RWPE1 (cell line): ENCODE results near the gene NUFIP1.
"Not testable (repeated sequence)": the region's sequence is repeated elsewhere in the genome, so short reads cannot be mapped to it uniquely, and the experiment has no call there.

Experiments used
- CTCF ChIA-PET: fragments of 350-600 bp; sonication (Branson Sonifier 250); formaldehyde crosslinking; extraction: SDS; loops from one replicate; lab custom pipeline; 2021; lab: Yijun Ruan, JAX
- POLR2A ChIA-PET: fragments of 400-600 bp; formaldehyde crosslinking; extraction: SDS; loops from one replicate; lab custom pipeline; 2020; ENCODE audit warnings: antibody characterized with exemption; ENCODE audit not compliant: low non-redundant PET; lab: Yijun Ruan, JAX
- DNase-seq: peaks from one replicate; pipeline ENCODE4 v3.0.0; 2012; ENCODE audit warnings: low spot score
- H3K27ac ChIP-seq: fragments of 450-650 bp; 2 replicates; pipeline ENCODE4 v1.5.1; 2017
- CTCF ChIP-seq: fragments of 450-650 bp; conservative IDR thresholded peaks from 2 replicates; pipeline ENCODE4 v1.5.1; 2017; ENCODE audit warnings: low read depth, mild to moderate bottlenecking

Gene NUFIP1

GRCh38 chr13:44961997-44962396 is 27.3 kb downstream of the NUFIP1 start:
- TF ChIP-seq CTCF = no peak
- POLR2A ChIA-PET = no interaction called here
- no peak for DNase-seq
- CTCF ChIA-PET = no interaction called here
- H3K27ac ChIP-seq = no peak overlapping the region

- no peak overlapping the region for H3K27ac ChIP-seq
- no peak for TF ChIP-seq CTCF
- ChIA-PET POLR2A (interaction anchor here (0.7 kb wide), 1 partner anchor 225 kb away, joined by 3 read pairs; no protein-coding TSS in a partner anchor), CTCF (no interaction called here)
- no peak for DNase-seq
Observed at GRCh38 chr13:44955406-44955805, 33.9 kb downstream of the NUFIP1 start.

- CTCF ChIA-PET = interaction anchor here (0.9 kb wide), 1 partner anchor 20 kb away, joined by 3 read pairs; no protein-coding TSS in a partner anchor
Observed at GRCh38 chr13:44954224-44954623, 35.0 kb downstream of the NUFIP1 start.

GRCh38 chr13:44952671-44953070 is 36.6 kb downstream of the NUFIP1 start:
- POLR2A ChIA-PET = no interaction called here
- CTCF ChIA-PET = interaction anchor here (0.5 kb wide), 1 partner anchor 205 kb away, joined by 3 read pairs; no protein-coding TSS in a partner anchor
- TF ChIP-seq CTCF = no peak
- DNase-seq = no peak
- H3K27ac ChIP-seq = no peak overlapping the region

More at GRCh38 chr13:44954224-44954623, 35.0 kb downstream of the NUFIP1 start:
- POLR2A ChIA-PET = no interaction called here
- no peak overlapping the region for H3K27ac ChIP-seq
- TF ChIP-seq CTCF = no peak
- no peak for DNase-seq

GRCh38 chr13:44951184-44951583 is 38.1 kb downstream of the NUFIP1 start:
- POLR2A ChIA-PET = no interaction called here
- no peak overlapping the region for H3K27ac ChIP-seq
- DNase-seq = no peak
- CTCF ChIA-PET = interaction anchor here (0.6 kb wide), 1 partner anchor 190 kb away, joined by 3 read pairs; no protein-coding TSS in a partner anchor
- no peak for TF ChIP-seq CTCF

- CTCF ChIA-PET = interaction anchor here (0.7 kb wide), 1 partner anchor 929 kb away, joined by 3 read pairs; no protein-coding TSS in a partner anchor
- POLR2A ChIA-PET, H3K27ac ChIP-seq, DNase-seq: not testable (repeated sequence)
Observed at GRCh38 chr13:44943411-44943810, 45.9 kb downstream of the NUFIP1 start.

- no peak overlapping the region for H3K27ac ChIP-seq
- no peak for DNase-seq
- CTCF ChIA-PET = no interaction called here
- POLR2A ChIA-PET = no interaction called here
- TF ChIP-seq CTCF = no peak
Observed at GRCh38 chr13:44938854-44939253, 50.4 kb downstream of the NUFIP1 start.
